Panc1 (cell line): Measurements from ENCODE around the gene EIF3B.
"Not testable (repeated sequence)": the region's sequence is repeated elsewhere in the genome, so short reads cannot be mapped to it uniquely, and the experiment has no call there.

Experiments used
- CTCF ChIP-seq: fragments of 450-650 bp; IDR thresholded peaks from 2 replicates; pipeline ENCODE4 v1.5.1; 2017; ENCODE audit warnings: mild to moderate bottlenecking
- TCF7L2 ChIP-seq: IDR thresholded peaks from 2 replicates; pipeline ENCODE4 v1.6.1; 2011; ENCODE audit warnings: mild to moderate bottlenecking, low read depth, low read length, inconsistent platforms
- TF ChIP-seq, protein P1 (sequence below), 2 experiments: IDR thresholded peaks; 2 replicates each; pipeline ENCODE4 v1.6.1; 2011 to 2012; ENCODE audit warnings: low read depth in 2 of 2, control low read depth in 1 of 2, low read length in 1 of 2, mild to moderate bottlenecking in 1 of 2, moderate library complexity in 1 of 2; ENCODE audit not compliant: insufficient read depth in 1 of 2

DNA sequence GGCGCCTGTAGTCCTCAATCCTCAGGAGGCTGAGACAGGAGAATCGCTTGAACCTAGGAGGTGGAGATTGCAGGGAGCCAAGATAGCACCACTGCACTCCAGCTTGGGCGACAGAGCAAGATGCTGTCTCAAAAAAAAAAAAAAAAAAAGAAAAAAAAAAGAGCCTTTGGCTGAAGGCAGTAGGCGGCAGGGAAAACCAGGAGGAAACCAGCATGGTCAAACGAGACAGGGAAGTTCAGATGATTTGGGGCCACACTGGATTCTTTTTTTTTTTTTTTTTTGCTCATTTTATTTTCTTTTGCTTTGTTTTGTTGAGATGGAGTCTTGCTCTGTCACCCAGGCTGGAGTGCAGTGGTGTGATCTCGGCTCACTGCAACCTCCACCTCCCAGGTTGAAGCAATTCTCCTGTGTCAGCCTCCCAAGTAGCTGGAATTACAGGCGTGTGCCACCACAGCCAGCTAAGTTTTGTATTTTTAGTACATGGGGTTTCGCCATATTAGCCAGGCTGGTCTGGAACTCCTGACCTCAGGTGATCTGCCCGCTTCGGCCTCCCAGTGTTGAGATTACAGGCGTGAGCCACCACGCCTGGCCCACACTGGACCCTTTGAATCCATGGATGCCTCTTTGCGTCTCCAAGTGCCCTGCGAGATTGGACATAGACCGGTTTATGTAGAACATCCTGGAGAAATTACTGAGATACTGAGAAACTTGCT, 7.1 kb upstream of the EIF3B start:
- TF ChIP-seq CTCF, TCF7L2: not testable (repeated sequence)
- TF ChIP-seq, protein P1, sequence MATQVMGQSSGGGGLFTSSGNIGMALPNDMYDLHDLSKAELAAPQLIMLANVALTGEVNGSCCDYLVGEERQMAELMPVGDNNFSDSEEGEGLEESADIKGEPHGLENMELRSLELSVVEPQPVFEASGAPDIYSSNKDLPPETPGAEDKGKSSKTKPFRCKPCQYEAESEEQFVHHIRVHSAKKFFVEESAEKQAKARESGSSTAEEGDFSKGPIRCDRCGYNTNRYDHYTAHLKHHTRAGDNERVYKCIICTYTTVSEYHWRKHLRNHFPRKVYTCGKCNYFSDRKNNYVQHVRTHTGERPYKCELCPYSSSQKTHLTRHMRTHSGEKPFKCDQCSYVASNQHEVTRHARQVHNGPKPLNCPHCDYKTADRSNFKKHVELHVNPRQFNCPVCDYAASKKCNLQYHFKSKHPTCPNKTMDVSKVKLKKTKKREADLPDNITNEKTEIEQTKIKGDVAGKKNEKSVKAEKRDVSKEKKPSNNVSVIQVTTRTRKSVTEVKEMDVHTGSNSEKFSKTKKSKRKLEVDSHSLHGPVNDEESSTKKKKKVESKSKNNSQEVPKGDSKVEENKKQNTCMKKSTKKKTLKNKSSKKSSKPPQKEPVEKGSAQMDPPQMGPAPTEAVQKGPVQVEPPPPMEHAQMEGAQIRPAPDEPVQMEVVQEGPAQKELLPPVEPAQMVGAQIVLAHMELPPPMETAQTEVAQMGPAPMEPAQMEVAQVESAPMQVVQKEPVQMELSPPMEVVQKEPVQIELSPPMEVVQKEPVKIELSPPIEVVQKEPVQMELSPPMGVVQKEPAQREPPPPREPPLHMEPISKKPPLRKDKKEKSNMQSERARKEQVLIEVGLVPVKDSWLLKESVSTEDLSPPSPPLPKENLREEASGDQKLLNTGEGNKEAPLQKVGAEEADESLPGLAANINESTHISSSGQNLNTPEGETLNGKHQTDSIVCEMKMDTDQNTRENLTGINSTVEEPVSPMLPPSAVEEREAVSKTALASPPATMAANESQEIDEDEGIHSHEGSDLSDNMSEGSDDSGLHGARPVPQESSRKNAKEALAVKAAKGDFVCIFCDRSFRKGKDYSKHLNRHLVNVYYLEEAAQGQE (IDR thresholded peaks at IDR 0.05; ENCODE audit: insufficient read depth in 1 of 2, low read depth in 2 of 2, low read length in 1 of 2), result not testable (repeated sequence)
